Endometrial microvascular endothelial cells (primary cell): ENCODE measurements around the gene CEACAM21. TPM values are rescaled to one million over a fixed set of nuclear protein-coding genes. Genes with fewer than 3 reads are reported as not detected.

Experiments
- total RNA-seq: library from RNA; depleted of rRNA; stranded (reverse); fragments of >200 nt; gene quantifications from one replicate; pipeline ENCODE4 v1.2.3, GENCODE V29; 2015; ENCODE audit errors: inconsistent ontology term

The CEACAM21 gene
- total RNA-seq, 1 donor from 2014 or later, result 1.5 TPM

Other genes with a start within 250 kb of the CEACAM21 start
- gene TGFB1, start 222.2 kb upstream of the CEACAM21 start, total RNA-seq, result 31.8 TPM
- 11.5 TPM for gene B9D2, start 212.0 kb upstream of the CEACAM21 start, total RNA-seq
- 3.2 TPM for gene TMEM91, start 199.6 kb upstream of the CEACAM21 start, total RNA-seq
- gene EXOSC5, start 178.8 kb upstream of the CEACAM21 start, total RNA-seq, result 46.1 TPM
- 50.5 TPM for gene BCKDHA, start 178.3 kb upstream of the CEACAM21 start, total RNA-seq
- 2.3 TPM for gene B3GNT8, start 148.8 kb upstream of the CEACAM21 start, total RNA-seq
- 74.0 TPM for gene DMAC2, start 136.3 kb upstream of the CEACAM21 start, total RNA-seq
- gene ERICH4, start 133.0 kb upstream of the CEACAM21 start, total RNA-seq, result not detected
- gene CEACAM4, start 50.9 kb downstream of the CEACAM21 start, total RNA-seq, result not detected
- not detected for gene CEACAM7, start 112.1 kb downstream of the CEACAM21 start, total RNA-seq
- not detected for gene CEACAM5, start 132.5 kb downstream of the CEACAM21 start, total RNA-seq
- gene CEACAM6, start 179.4 kb downstream of the CEACAM21 start, total RNA-seq, result not detected
- not detected for gene CEACAM3, start 220.4 kb downstream of the CEACAM21 start, total RNA-seq